HepG2 (cell line): ENCODE data around the gene CADM4. TPM values are rescaled to one million over a fixed set of nuclear protein-coding genes. Genes with fewer than 3 reads are reported as not detected.

Source experiments
- ATF7-NPFF ChIP-seq: sonication (generic); formaldehyde crosslinking; IDR thresholded peaks from 2 replicates; pipeline ENCODE4 v1.8.1; 2023; ENCODE audit warnings: mild to moderate bottlenecking, low read depth, missing genetic modification reagents, moderate library complexity
- ERF ChIP-seq: IDR thresholded peaks from 2 replicates; pipeline ENCODE4 v1.6.1; 2018; ENCODE audit warnings: missing biosample characterization, missing genetic modification reagents
- HMGXB4 ChIP-seq, 2 experiments: sonication (generic) in 1 of 2; formaldehyde crosslinking in 1 of 2; IDR thresholded peaks; 2 replicates each; pipeline versions ENCODE4 v1.4.0 to v1.6.1; 2018 to 2020; ENCODE audit warnings: missing genetic modification reagents in 2 of 2, borderline replicate concordance in 1 of 2, low read depth in 1 of 2, mild to moderate bottlenecking in 1 of 2, missing biosample characterization in 1 of 2
- MIXL1 ChIP-seq: IDR thresholded peaks from 2 replicates; pipeline ENCODE4 v1.6.1; 2016
- MNT ChIP-seq: fragments of 450-650 bp; IDR thresholded peaks from 2 replicates; pipeline ENCODE4 v1.6.1; 2016
- MXI1 ChIP-seq: IDR thresholded peaks from 3 replicates; pipeline ENCODE4 v1.6.1; 2012; ENCODE audit warnings: low read depth, low read length, inconsistent platforms, borderline replicate concordance
- ONECUT2 ChIP-seq: sonication (generic); formaldehyde crosslinking; IDR thresholded peaks from 2 replicates; pipeline ENCODE4 v1.4.0; 2020; ENCODE audit warnings: missing genetic modification reagents
- PCBP1 ChIP-seq: fragments of 200-400 bp; formaldehyde crosslinking; IDR thresholded peaks from 2 replicates; pipeline ENCODE4 v1.6.1; 2017; ENCODE audit warnings: mild to moderate bottlenecking, low read depth, low read length, borderline replicate concordance
- POGZ ChIP-seq: sonication (generic); formaldehyde crosslinking; IDR thresholded peaks from 2 replicates; pipeline ENCODE4 v1.4.0; 2020; ENCODE audit warnings: mild to moderate bottlenecking, missing genetic modification reagents
- PREB ChIP-seq: sonication (generic); formaldehyde crosslinking; IDR thresholded peaks from 2 replicates; pipeline ENCODE4 v1.4.0; 2020; ENCODE audit warnings: missing genetic modification reagents
- RBFOX2 ChIP-seq: fragments of 200-400 bp; formaldehyde crosslinking; IDR thresholded peaks from 2 replicates; pipeline ENCODE4 v1.6.1; 2017; ENCODE audit warnings: low read depth, mild to moderate bottlenecking, low read length
- SMAD9 ChIP-seq: sonication (generic); formaldehyde crosslinking; IDR thresholded peaks from 2 replicates; pipeline ENCODE4 v1.5.1; 2020; ENCODE audit warnings: mild to moderate bottlenecking, missing genetic modification reagents
- SPEN ChIP-seq: sonication (generic); formaldehyde crosslinking; IDR thresholded peaks from 2 replicates; pipeline ENCODE4 v1.5.1; 2020; ENCODE audit warnings: low read depth, mild to moderate bottlenecking, missing genetic modification reagents
- U2AF1 ChIP-seq: fragments of 200-400 bp; formaldehyde crosslinking; optimal IDR thresholded peaks from 2 replicates; pipeline ENCODE3; 2017; ENCODE audit warnings: mild to moderate bottlenecking, low read depth, low read length
- ZBTB14 ChIP-seq: sonication (generic); formaldehyde crosslinking; IDR thresholded peaks from 2 replicates; pipeline ENCODE4 v1.4.0; 2020; ENCODE audit warnings: missing genetic modification reagents
- ZFP91 ChIP-seq: sonication (generic); formaldehyde crosslinking; IDR thresholded peaks from 2 replicates; pipeline ENCODE4 v1.9.0; 2022; ENCODE audit warnings: missing genetic modification reagents, mild to moderate bottlenecking, borderline replicate concordance
- ZFX ChIP-seq: sonication (generic); formaldehyde crosslinking; IDR thresholded peaks from 2 replicates; pipeline ENCODE4 v1.4.0; 2020; ENCODE audit warnings: mild to moderate bottlenecking, low read depth, missing genetic modification reagents, moderate library complexity
- ZNF350 ChIP-seq: sonication (generic); formaldehyde crosslinking; IDR thresholded peaks from 2 replicates; pipeline ENCODE4 v1.4.0; 2020; ENCODE audit warnings: mild to moderate bottlenecking, low read depth, missing genetic modification reagents, borderline replicate concordance
- ZNF501 ChIP-seq: sonication (generic); formaldehyde crosslinking; IDR thresholded peaks from 2 replicates; pipeline ENCODE4 v1.5.1; 2020; ENCODE audit warnings: mild to moderate bottlenecking, moderate library complexity, missing genetic modification reagents
- ZNF576 ChIP-seq: sonication (generic); formaldehyde crosslinking; IDR thresholded peaks from 2 replicates; pipeline ENCODE4 v1.4.0; 2020; ENCODE audit warnings: mild to moderate bottlenecking, missing genetic modification reagents
- polyA plus RNA-seq, 8 experiments: library from polyadenylated mRNA; depleted of rRNA in 3 of 8; stranded (reverse) in 7 of 8; unstranded in 1 of 8; fragments of >200 nt; fragmentation: Illumina TruSeq in 4 of 8; extraction: Trizol in 4 of 8; gene quantifications; 2 replicates each; pipeline versions ENCODE4 v1.2.1 to v1.2.3, GENCODE V29; 2011 to 2016; ENCODE audit warnings: low read depth in 4 of 8, missing spikeins in 1 of 8, mixed read lengths in 1 of 8; ENCODE audit not compliant: insufficient read depth in 1 of 8
- total RNA-seq, 5 experiments: library from RNA; depleted of rRNA; stranded (reverse); fragments of >200 nt; fragmentation: Illumina TruSeq; extraction: Trizol; gene quantifications; 2 replicates each; pipeline ENCODE4 v1.2.3, GENCODE V29; 2016; ENCODE audit warnings: low read depth in 1 of 5

Gene CADM4
- total and polyA plus RNA-seq, 2 of the 13 experiments (the other 11 are each of a cell fraction or from before 2014, with no cell fraction given), result 8.5 to 16.0 TPM

GRCh38 chr19:43595999-43596841, 43.4 kb downstream of the CADM4 start, which contains the start of the genes IRGQ and ZNF576 (continued):
- no peak for TF ChIP-seq ZBTB14 (CRISPR knock-in tag)
- peak; percentile 52; the same call in 1 of the 2 replicates for TF ChIP-seq ERF
- peak; percentile 47; the same call in 1 of the 2 replicates for TF ChIP-seq MNT
- peak; percentile 42; the same call in 1 of the 2 replicates for TF ChIP-seq MIXL1
- peak; percentile 49; the same call in 1 of the 2 replicates for TF ChIP-seq RBFOX2
- peak; percentile 55 to 71; a peak in 2 of 4 replicates for TF ChIP-seq HMGXB4 (CRISPR knock-in tag; IDR thresholded peaks at IDR 0.05; ENCODE audit: borderline replicate concordance in 1 of 2, low read depth in 1 of 2)
- peak; percentile 82; the same call in 1 of the 2 replicates for TF ChIP-seq ZNF350 (CRISPR knock-in tag)
- TF ChIP-seq ATF7-NPFF (CRISPR knock-in tag), result peak; percentile 64; the same call in 1 of the 2 replicates
- no peak for TF ChIP-seq ONECUT2 (CRISPR knock-in tag)
- no peak for TF ChIP-seq PREB (CRISPR knock-in tag)
- no peak for TF ChIP-seq ZNF576
- TF ChIP-seq ZFX (CRISPR knock-in tag), result peak; percentile 83
- TF ChIP-seq MXI1, result peak; percentile 52; the same call in 1 of the 3 replicates
- no peak for TF ChIP-seq PCBP1
- peak; percentile 99 for TF ChIP-seq ZFP91 (CRISPR knock-in tag)
- TF ChIP-seq POGZ, result 0 out of 2 replicates have a peak, but pooled peaks have one; percentile 29
- peak; percentile 73; the same call in 1 of the 2 replicates for TF ChIP-seq SPEN (CRISPR knock-in tag)
- TF ChIP-seq SMAD9, result peak; percentile 69; the same call in 1 of the 2 replicates
- no peak for TF ChIP-seq U2AF1
- TF ChIP-seq ZNF501, result peak; percentile 94
